Heart left ventricle (tissue), 16 donors: ENCODE measurements around the gene PEX10. TPM values are rescaled to one million over a fixed set of nuclear protein-coding genes. Genes with fewer than 3 reads are reported as not detected.

Experiments
- ATAC-seq, 4 donors: fragments of 200-7000 bp; cut with Tn5 transposase; one replicate each; pipeline ENCODE4 v1.9.1; 2020 to 2022; ENCODE audit warnings: moderate library complexity in 4 of 4, mild to moderate bottlenecking in 3 of 4, moderate number of reproducible peaks in 1 of 4
- DNase-seq, 5 donors: peaks; one replicate each; pipeline ENCODE4 v3.0.0-alpha.2; 2020
- H3K27ac ChIP-seq, 12 donors: fragments of 200-600 bp; sonication (generic) in 4 of 12; one replicate each; pipeline versions ENCODE4 v1.5.0 to v1.8.0; 2016 to 2022; ENCODE audit warnings: mild to moderate bottlenecking in 2 of 12
- H3K27me3 ChIP-seq, 9 donors: fragments of 200-600 bp; sonication (generic) in 2 of 9; one replicate each; pipeline versions ENCODE4 v1.5.1 to v1.8.0; 2016 to 2022; ENCODE audit warnings: mild to moderate bottlenecking in 3 of 9
- H3K36me3 ChIP-seq, 9 donors: fragments of 200-600 bp; sonication (generic) in 2 of 9; one replicate each; pipeline versions ENCODE4 v1.5.0 to v1.8.0; 2018 to 2022; ENCODE audit warnings: mild to moderate bottlenecking in 2 of 9
- H3K4me1 ChIP-seq, 12 donors: fragments of 200-600 bp; sonication (generic) in 4 of 12; one replicate each; pipeline versions ENCODE4 v1.5.0 to v1.8.0; 2016 to 2022; ENCODE audit warnings: mild to moderate bottlenecking in 3 of 12
- H3K4me3 ChIP-seq, 12 donors: fragments of 200-600 bp; sonication (generic) in 4 of 12; one replicate each; pipeline versions ENCODE4 v1.5.0 to v1.8.0; 2017 to 2022; ENCODE audit warnings: mild to moderate bottlenecking in 9 of 12, moderate library complexity in 4 of 12
- H3K9me3 ChIP-seq, 12 donors: fragments of 200-600 bp; sonication (generic) in 4 of 12; one replicate each; pipeline versions ENCODE4 v1.5.0 to v1.8.0; 2016 to 2022; ENCODE audit warnings: mild to moderate bottlenecking in 1 of 12
- POLR2A ChIP-seq, 2 donors: fragments of 450-650 bp; IDR thresholded peaks; one replicate each; pipeline ENCODE4 v1.6.1; 2017; ENCODE audit warnings: antibody characterized with exemption in 2 of 2, mild to moderate bottlenecking in 2 of 2, moderate library complexity in 2 of 2
- WGBS, 4 donors: extraction: QIAGEN DNeasy Blood & Tissue Kit in 2 of 4; methylation state at CpG; one replicate each; pipeline versions ENCODE4 v1.1.5 to v1.1.7; 2013 to 2018; 5-methylcytosine and 5-hydroxymethylcytosine counted together
- intact Hi-C, 10 donors: fragments of 100-400 bp; cut with DNase I; formaldehyde crosslinking; loops; one replicate each; pipeline versions ENCODE4 v1.11.1 to v1.14.2; 2022
- polyA plus RNA-seq, 2 donors: library from polyadenylated mRNA; stranded (reverse); fragments of 200-250 nt; gene quantifications; one replicate each; pipeline ENCODE4 v1.2.3, GENCODE V29; 2013
- total RNA-seq, 9 donors: library from RNA; depleted of rRNA in 2 of 9; stranded (reverse); fragments of >200 nt in 2 of 9; fragmentation: NEBNext Ultra II Directional in 3 of 9; extraction: Animal tissue kit (Norgen Biotek cat#: 25700) in 3 of 9; gene quantifications; one replicate each; pipeline versions ENCODE4 v1.1.0 to v1.2.4, GENCODE V29; 2016 to 2023
- TF ChIP-seq, protein P1 (sequence below), 12 donors: fragments of 200-600 bp; sonication (generic) in 4 of 12; IDR thresholded peaks; one replicate each; pipeline versions ENCODE4 v1.5.0 to v1.8.0; 2018 to 2022; ENCODE audit warnings: antibody characterized with exemption in 12 of 12, mild to moderate bottlenecking in 5 of 12
- donor health status: ischemic (EF 13 %, LVEDD 7.1; RV severe dilation, severe dysfunction).
- donor health status: healthy with polysubstance abuse.
- donor health status: DM: no; HTN: yes; CAD: no.
- donor health status: DM: no; HTN: no; CAD: no.
- donor health status: ischemic (EF 25% LVEDD 6.9; RV normal size, moderate dysfunction).
- donor health status: ischemic (EF 25% LVEDD 5.7; RV mildly dilated, moderate dysfunction).
- donor health status: healthy.
- donor health status: DM: yes; HTN: yes; CAD: no.
- donor health status: ischemic (EF 35%, LVEDD 5.7; RV mildly dilated, moderate dysfunction).
- donor health status: nonischemic (EF 11% LVEDD 7.7; RV severe dilation, severe dysfunction).
- donor health status: DM: yes; HTN: yes; CAD: no.
- donor health status: PGD.
- donor health status: ischemic (EF 29% LVEDD 5.4; RV normal size, mild dysfunction).
- donor health status: nonischemic (EF 23%, LVEDD 6.1; RV moderate dilation, normal function).

Gene PEX10
- total and polyA plus RNA-seq, 11 donors = 14.7 to 26.5 (median 18.6) TPM

GRCh38 chr1:2355373-2356261, 56.7 kb downstream of the PEX10 start:
- DNase-seq (peak in 3 of 5 donors; percentile 16 to 56 (median 18)), ATAC-seq (no peak)
- TF ChIP-seq, protein P1, sequence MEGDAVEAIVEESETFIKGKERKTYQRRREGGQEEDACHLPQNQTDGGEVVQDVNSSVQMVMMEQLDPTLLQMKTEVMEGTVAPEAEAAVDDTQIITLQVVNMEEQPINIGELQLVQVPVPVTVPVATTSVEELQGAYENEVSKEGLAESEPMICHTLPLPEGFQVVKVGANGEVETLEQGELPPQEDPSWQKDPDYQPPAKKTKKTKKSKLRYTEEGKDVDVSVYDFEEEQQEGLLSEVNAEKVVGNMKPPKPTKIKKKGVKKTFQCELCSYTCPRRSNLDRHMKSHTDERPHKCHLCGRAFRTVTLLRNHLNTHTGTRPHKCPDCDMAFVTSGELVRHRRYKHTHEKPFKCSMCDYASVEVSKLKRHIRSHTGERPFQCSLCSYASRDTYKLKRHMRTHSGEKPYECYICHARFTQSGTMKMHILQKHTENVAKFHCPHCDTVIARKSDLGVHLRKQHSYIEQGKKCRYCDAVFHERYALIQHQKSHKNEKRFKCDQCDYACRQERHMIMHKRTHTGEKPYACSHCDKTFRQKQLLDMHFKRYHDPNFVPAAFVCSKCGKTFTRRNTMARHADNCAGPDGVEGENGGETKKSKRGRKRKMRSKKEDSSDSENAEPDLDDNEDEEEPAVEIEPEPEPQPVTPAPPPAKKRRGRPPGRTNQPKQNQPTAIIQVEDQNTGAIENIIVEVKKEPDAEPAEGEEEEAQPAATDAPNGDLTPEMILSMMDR (IDR thresholded peaks at IDR 0.05) = no peak
- no peak for TF ChIP-seq POLR2A (IDR thresholded peaks at IDR 0.05)
- H3K27me3 ChIP-seq = no peaks in the 10 kb centered on the region
- H3K9me3 ChIP-seq = no peaks in the 10 kb centered on the region
- intact Hi-C loops = no loop called here
- 90 to 92% (median 91%) methylated on average over 20 to 28 of the region's 28 CpGs for WGBS, 4 donors
- no peak overlapping the region for H3K27ac ChIP-seq
- no peaks in the 10 kb centered on the region for H3K36me3 ChIP-seq
- no peak overlapping the region for H3K4me3 ChIP-seq
- H3K4me1 ChIP-seq = peaks cover 0 to 13% (median 7%) of the 10 kb centered on the region in 12 donors

DNA sequence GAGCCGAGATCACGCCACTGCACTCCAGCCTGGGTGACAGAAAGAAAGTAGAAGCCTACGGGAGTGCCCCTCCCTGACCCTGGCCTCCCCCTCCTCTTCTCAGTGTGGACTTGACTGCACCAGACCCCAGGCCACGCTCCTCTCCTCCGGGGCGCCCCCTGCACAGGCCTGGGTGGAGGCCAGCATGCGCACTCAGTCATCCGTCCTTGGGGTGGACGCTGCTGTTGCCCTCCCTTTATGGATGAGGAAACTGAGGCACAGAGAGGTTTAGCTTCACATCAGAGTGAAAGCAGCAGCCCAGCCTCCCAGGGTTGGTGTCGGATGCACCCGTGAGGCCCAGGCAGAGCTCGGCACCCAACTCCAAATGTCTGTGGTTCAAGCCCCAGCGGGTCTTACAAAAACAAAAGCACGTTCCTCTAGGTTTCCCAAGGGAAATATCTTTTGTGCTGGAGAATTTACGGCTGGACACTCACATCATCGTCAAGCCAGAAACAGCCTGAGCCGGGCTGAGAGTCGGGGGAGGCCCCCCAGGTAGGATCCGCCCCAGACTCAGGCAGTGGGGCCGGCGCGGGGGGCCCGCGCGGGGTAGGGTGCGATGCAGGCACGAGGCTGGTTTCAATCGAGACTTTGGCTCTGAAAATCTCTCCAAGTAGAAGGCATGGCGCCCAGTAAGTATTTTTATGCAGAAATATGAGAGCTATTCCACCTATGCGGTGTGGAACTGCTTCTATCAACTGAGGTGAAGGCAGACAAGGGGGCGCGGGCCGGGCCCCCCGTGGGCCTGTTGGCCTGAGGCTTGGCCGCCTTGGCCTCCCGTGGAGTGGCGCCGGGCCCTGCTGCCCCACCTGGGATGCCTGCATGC, 57.6 kb downstream of the PEX10 start:
- 72 to 84% (median 77%) methylated on average over 33 to 38 of the region's 38 CpGs for WGBS, 4 donors
- no peaks in the 10 kb centered on the region for H3K27me3 ChIP-seq
- no peaks in the 10 kb centered on the region for H3K9me3 ChIP-seq
- no peaks in the 10 kb centered on the region for H3K36me3 ChIP-seq
- peak in 2 of 5 donors; percentile 14 to 44 for DNase-seq
- no peak overlapping the region for H3K27ac ChIP-seq
- no peak for ATAC-seq
- intact Hi-C loops = no loop called here
- no peak overlapping the region for H3K4me3 ChIP-seq
- no peak for TF ChIP-seq POLR2A (IDR thresholded peaks at IDR 0.05)
- TF ChIP-seq, protein P1 (IDR thresholded peaks at IDR 0.05) = no peak
- peaks cover 0 to 13% (median 7%) of the 10 kb centered on the region in 12 donors for H3K4me1 ChIP-seq

Other genes with a start within 250 kb of the PEX10 start
- 10 to 100 TPM; 20.9 to 50.8 (median 34.8) TPM for gene FAAP20, start 217.8 kb downstream of the PEX10 start, total RNA-seq
- 10 to 100 TPM; 57.3 to 61.3 TPM for gene FAAP20, start 217.8 kb downstream of the PEX10 start, polyA plus RNA-seq
- gene SKI, start 184.2 kb downstream of the PEX10 start, total RNA-seq = 10 to 100 TPM; 28.8 to 52.7 (median 41.3) TPM
- gene SKI, start 184.2 kb downstream of the PEX10 start, polyA plus RNA-seq = 10 to 100 TPM; 16.9 to 28.7 TPM
- gene MORN1, start 21.0 kb downstream of the PEX10 start, total RNA-seq = 1 to 10 TPM; 2.4 to 8.2 (median 3.8) TPM
- gene MORN1, start 21.0 kb downstream of the PEX10 start, polyA plus RNA-seq = 1 to 10 TPM; 2.2 to 4.0 TPM
- gene RER1, start 20.7 kb downstream of the PEX10 start, total RNA-seq = 100 to 1,000 TPM in 3 of 9 donors, 10 to 100 TPM in 6; 47.1 to 124 (median 78.3) TPM
- gene RER1, start 20.7 kb downstream of the PEX10 start, polyA plus RNA-seq = 10 to 100 TPM; 43.3 to 92.4 TPM
- 1 to 10 TPM in 2 of 9 donors, under 1 TPM in 3, not detected in 4; 0.05 to 1.0 (median 0.36) TPM for gene PLCH2, start 63.7 kb upstream of the PEX10 start, total RNA-seq
- under 1 TPM; 0.04 to 0.08 TPM for gene PLCH2, start 63.7 kb upstream of the PEX10 start, polyA plus RNA-seq
- gene PANK4, start 114.0 kb upstream of the PEX10 start, total RNA-seq = 10 to 100 TPM; 27.2 to 43.0 (median 36.6) TPM
- gene PANK4, start 114.0 kb upstream of the PEX10 start, polyA plus RNA-seq = 10 to 100 TPM; 31.4 to 33.1 TPM
- 1 to 10 TPM in 7 of 9 donors, under 1 TPM in 2; 0.45 to 2.0 (median 1.3) TPM for gene HES5, start 117.7 kb upstream of the PEX10 start, total RNA-seq
- gene HES5, start 117.7 kb upstream of the PEX10 start, polyA plus RNA-seq = under 1 TPM; 0.42 to 0.83 TPM
- 10 to 100 TPM in 8 of 9 donors, 1 to 10 TPM in 1; 7.8 to 70.8 (median 14.3) TPM for gene TNFRSF14, start 143.8 kb upstream of the PEX10 start, total RNA-seq
- 10 to 100 TPM; 13.6 to 22.5 TPM for gene TNFRSF14, start 143.8 kb upstream of the PEX10 start, polyA plus RNA-seq
- 10 to 100 TPM in 2 of 9 donors, 1 to 10 TPM in 7; 5.1 to 13.9 (median 7.2) TPM for gene PRXL2B, start 174.2 kb upstream of the PEX10 start, total RNA-seq
- gene PRXL2B, start 174.2 kb upstream of the PEX10 start, polyA plus RNA-seq = 1 to 10 TPM; 8.6 to 9.2 TPM
- gene MMEL1, start 220.5 kb upstream of the PEX10 start, total RNA-seq = 1 to 10 TPM in 2 of 9 donors, under 1 TPM in 2, not detected in 5; 0.47 to 2.6 (median 1.6) TPM
- gene MMEL1, start 220.5 kb upstream of the PEX10 start, polyA plus RNA-seq = 1 to 10 TPM in 1 of 2 donors, under 1 TPM in 1; 0.30 to 1.1 TPM